ENCODE data around the gene SLC4A7.

GRCh38 chr3:27358372-27358771 is 125.8 kb downstream of the SLC4A7 start:
- TF ChIP-seq CTCF (conservative IDR thresholded peaks at IDR 0.05; ENCODE audit: low read length) (no peak), EZH2phosphoT487 (IDR thresholded peaks at IDR 0.05; ENCODE audit: borderline replicate concordance, low read depth, low read length) (no peak)
